Fibroblast of skin of abdomen (primary cell): Measurements from ENCODE around the gene ANKDD1B.

Source experiments
- DNase-seq: peaks from one replicate; pipeline ENCODE4 v3.0.0-alpha.2; 2013

Gene ANKDD1B

GRCh38 chr5:75616971-75617621 is 5.8 kb downstream of the ANKDD1B start:
- no peak for DNase-seq

GRCh38 chr5:75617736-75618352 is 6.6 kb downstream of the ANKDD1B start:
- peak; percentile 86 for DNase-seq

- DNase-seq, result no peak
Measured at GRCh38 chr5:75620184-75620959, 9.1 kb downstream of the ANKDD1B start.

- no peak for DNase-seq
Measured at GRCh38 chr5:75622564-75622963, 11.3 kb downstream of the ANKDD1B start.

- DNase-seq, result no peak
Measured at GRCh38 chr5:75623846-75624245, 12.6 kb downstream of the ANKDD1B start.

GRCh38 chr5:75626959-75627358 is 15.7 kb downstream of the ANKDD1B start:
- no peak for DNase-seq

GRCh38 chr5:75627801-75628200 is 16.5 kb downstream of the ANKDD1B start:
- DNase-seq, result no peak

- no peak for DNase-seq
Measured at GRCh38 chr5:75630875-75631274, 19.6 kb downstream of the ANKDD1B start.

- no peak for DNase-seq
Measured at GRCh38 chr5:75632321-75632720, 21.1 kb downstream of the ANKDD1B start.

GRCh38 chr5:75637949-75638348 is 26.7 kb downstream of the ANKDD1B start:
- no peak for DNase-seq

- no peak for DNase-seq
Measured at GRCh38 chr5:75639535-75640311, 28.5 kb downstream of the ANKDD1B start.

- peak; percentile 88 for DNase-seq
Measured at GRCh38 chr5:75640395-75640794, 29.1 kb downstream of the ANKDD1B start.

- DNase-seq, result no peak
Measured at GRCh38 chr5:75640826-75641225, 29.6 kb downstream of the ANKDD1B start.

GRCh38 chr5:75648712-75649111 is 37.5 kb downstream of the ANKDD1B start:
- DNase-seq, result no peak

- DNase-seq, result no peak
Measured at GRCh38 chr5:75651575-75652238, 40.5 kb downstream of the ANKDD1B start.

- no peak for DNase-seq
Measured at GRCh38 chr5:75653521-75653920, 42.3 kb downstream of the ANKDD1B start.

- no peak for DNase-seq
Measured at GRCh38 chr5:75654693-75655295, 43.5 kb downstream of the ANKDD1B start.

GRCh38 chr5:75656311-75657003 is 45.2 kb downstream of the ANKDD1B start:
- peak; percentile 49 for DNase-seq

- DNase-seq, result no peak
Measured at GRCh38 chr5:75659791-75660450, 48.7 kb downstream of the ANKDD1B start.

- no peak for DNase-seq
Measured at GRCh38 chr5:75660678-75661465, 49.6 kb downstream of the ANKDD1B start.
